Left kidney (tissue), 2 donors: ENCODE measurements around the gene EFCAB6. TPM values are rescaled to one million over a fixed set of nuclear protein-coding genes. Genes with fewer than 3 reads are reported as not detected.

Source experiments
- DNase-seq: peaks from one replicate; pipeline ENCODE4 v3.0.0-alpha.2; 2013
- polyA plus RNA-seq: library from polyadenylated mRNA; unstranded; fragments of 120-200 nt; gene quantifications from one replicate; pipeline ENCODE4 v1.2.1, GENCODE V29; 2013; ENCODE audit not compliant: insufficient read length

Gene EFCAB6
- polyA plus RNA-seq, 1 donor = 6.5 TPM

DNA sequence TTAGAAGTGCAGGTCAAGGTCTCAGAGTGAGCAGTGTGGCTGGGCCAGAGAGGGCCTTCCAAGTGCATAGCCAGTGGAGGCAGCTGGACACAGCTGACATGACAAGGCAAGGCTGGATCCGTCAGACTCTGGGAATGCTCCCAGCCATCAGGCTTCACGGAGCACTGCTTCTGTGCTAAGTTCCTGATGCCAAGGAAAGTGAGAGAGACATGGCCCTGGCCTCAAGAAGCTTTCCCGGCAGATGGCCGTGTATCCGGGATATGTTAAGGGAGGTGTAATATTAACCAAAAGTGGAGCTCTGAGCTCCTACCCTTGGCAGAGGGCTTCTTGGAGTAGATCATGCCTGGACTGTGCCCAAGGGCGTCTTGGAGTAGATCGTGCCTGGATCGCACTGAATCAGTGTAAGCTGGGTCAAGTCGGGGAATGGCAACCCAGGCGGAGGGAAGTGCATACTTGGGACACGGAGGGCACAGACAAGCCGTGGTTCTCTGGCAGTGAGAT lies 7.4 kb upstream of the EFCAB6 start:
- no peak for DNase-seq

DNA sequence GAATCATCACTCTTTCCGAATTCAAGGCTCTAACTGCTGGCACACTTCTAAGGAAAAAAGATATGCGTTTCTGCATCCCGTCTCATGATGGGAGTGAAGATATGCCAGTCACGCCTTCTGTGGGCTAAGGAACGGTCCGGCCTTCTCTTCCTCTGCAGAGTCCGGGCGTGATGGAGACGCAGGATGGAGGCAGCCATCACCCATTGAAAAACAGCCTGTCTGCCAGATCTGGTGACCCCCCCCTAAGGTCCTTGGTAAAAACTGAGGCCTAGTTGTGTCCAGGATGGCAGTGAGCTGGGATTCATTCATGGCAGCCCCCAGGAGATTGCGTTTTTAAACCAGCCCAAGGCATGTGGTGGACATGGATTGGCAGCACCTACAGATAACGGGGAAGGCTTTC lies 6.9 kb upstream of the EFCAB6 start:
- DNase-seq = no peak

DNA sequence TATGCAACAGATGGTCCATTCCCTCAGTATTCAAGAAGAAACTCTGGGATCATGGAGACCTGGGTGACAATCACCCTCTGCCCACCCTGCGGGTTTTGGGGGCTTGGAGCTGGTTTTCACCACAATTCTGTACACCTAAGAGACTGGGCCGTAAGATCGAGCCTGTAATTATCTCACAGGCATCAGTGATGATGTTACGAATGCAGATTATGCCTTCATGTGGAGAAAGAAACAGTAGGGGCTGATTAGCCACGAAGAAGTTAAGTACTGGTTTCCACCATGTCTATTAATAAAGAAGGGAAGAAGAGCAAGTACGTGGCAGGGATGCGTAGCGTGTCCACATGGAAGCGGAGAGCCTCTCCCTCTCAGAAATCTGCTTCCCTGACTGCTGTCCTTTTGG lies 5.3 kb upstream of the EFCAB6 start:
- DNase-seq = no peak

DNA sequence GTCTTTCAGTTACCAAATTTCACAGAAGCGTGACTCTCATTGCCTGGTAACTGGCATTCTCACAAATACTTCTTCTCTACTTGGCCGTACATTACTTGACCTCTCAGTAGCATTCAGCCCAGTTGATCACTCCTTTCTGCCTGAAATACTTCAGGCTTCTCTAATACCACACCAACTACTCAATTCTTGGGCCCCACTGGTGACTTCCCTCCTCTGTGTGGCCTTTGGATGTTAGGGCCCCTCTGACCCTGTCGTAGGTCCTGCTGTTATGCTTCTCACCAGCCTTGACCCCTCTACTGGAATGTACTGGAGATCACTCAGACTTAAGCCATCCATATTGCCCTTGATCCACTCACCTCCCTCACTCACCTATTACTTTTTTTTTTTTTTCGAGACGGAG lies 2.2 kb upstream of the EFCAB6 start:
- DNase-seq = no peak

DNA sequence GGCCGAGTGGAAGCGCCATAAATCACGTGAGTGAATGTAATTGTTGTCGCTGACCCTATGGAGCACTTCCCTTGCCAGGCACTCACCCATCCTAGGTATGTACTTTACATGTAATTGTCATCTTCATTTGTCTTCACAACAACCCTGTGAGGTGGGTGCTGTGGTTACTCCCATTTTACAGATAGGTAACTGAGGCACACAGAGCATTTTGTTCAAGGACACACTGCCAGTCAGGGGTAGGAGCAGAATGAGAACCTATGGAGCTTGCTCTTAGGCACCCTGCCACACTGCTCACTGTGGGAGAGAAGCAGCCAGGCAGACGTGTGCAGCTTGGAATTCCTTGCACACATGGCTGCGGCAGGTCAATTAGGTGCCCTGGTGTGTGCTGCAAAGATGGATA lies 785 bp upstream of the EFCAB6 start:
- no peak for DNase-seq

DNA sequence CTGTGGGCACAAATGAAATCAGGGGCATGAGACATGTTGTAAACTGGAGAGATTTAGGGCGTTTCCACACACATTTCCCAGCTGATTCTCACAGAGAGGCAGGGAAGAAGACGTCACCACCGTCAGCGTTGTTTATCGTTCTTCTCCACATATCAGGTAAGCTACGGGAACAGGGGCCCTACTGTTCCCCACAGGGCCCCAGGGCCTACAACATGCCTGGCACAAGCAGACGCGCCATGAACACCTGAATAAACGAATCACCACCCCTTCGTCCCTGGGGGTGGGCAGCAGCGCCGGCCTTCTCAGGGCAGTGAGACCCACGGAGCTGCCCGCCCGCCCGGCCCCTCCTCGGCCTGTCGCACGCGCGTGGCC lies 342 bp downstream of the EFCAB6 start:
- no peak for DNase-seq

DNA sequence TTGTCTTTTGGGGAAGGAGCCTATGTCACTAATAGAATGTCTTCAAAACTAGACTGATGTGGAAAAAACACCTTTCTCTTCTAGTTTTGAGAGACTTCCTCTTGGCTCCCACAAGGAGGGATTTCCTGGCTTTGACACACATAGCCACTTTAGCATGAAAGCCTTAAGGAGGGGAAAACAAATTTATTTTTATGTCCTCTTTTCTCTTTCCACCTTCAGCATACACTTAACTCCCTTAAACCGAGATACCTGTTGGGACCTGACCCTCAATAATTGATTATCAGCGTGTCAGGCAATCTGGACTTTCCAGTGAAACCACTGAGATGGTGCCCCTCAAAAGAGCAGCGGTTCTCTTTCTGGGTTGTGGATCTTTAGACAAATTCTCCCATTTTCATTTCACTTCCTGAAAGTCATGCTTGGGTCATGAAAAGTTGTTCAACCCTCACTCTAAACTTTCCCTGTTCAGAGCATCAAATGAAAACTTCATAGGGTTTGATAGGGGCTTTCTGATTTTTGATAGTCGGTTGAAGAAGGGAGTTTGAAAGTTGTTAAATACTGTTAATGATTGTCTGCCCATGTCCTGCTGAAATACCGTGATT lies 9.1 kb downstream of the EFCAB6 start:
- no peak for DNase-seq

DNA sequence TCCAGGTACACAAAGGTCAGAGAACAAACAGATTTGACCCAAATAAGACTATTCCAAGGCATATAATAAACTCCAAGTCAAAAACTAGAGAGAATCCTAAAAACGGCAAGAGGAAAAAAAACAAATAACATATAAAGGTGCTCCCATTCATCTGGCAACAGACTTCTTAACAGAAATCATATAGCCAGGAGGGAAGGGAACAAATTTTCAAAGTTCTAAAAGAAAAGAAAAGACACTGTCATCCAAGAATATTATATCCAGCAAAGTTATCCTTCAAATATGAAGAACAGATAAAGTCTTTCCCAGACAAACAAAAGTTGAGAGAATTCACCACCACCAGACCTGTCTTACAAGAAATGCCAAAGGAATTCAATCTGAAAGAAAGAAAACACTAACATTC lies 11.1 kb downstream of the EFCAB6 start:
- DNase-seq = no peak

DNA sequence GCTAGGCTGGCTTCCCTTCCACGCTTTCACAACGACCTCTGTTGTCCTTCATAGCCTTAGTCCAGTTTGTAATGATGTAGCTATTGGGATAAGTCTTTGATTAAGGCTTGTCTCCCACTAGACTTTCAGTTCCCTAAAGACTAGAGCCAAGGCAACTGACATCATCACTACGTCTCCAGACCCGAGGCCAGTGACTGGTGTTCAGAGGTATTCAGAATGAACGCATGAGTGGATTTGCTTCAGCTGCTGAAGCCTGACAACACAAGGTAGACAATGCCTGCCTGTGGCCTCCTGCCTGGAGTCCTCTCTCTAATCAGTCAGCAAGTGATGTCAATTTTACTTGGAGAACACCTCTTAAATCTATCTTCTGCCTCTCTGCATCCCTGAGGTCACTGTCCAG lies 13.6 kb downstream of the EFCAB6 start:
- no peak for DNase-seq

DNA sequence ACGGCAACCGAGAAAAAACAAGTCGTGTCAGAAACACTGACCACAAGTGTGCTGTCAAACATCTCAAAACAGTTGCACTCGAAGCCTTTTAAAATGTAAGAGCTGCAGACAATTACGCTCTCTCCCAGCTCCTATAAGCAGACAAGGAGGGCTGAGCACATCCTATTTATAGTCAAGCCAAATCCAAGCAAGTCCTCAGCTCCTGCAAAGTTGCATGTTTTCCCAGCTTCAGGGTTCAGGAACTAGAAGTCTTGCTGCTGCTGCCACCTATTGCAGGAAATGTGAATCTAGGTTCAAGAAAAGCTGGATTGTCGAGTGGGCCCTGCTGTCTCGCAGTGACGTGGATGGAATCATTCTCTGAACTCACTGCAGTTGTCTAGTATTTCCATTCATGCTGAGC lies 15.5 kb downstream of the EFCAB6 start:
- peak; percentile 41 for DNase-seq

DNA sequence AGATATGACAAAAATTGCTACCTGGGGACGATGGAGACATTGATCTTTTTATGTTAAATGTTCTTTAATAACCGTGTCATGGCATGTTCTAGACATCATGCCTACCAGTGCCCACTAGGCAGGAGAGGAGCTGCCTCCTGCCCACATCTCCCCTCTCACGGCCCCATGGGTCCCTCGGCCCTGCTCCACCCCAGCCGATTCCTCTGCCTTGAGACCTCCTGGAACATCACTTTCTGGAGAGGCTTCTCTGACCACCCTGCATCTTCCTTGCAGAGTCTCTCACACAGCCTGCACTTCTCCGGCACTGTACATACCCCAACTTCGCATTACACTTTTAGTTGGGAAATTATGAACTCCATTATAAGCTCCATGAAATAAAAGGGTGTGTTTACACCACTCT lies 16.8 kb downstream of the EFCAB6 start:
- DNase-seq = no peak

DNA sequence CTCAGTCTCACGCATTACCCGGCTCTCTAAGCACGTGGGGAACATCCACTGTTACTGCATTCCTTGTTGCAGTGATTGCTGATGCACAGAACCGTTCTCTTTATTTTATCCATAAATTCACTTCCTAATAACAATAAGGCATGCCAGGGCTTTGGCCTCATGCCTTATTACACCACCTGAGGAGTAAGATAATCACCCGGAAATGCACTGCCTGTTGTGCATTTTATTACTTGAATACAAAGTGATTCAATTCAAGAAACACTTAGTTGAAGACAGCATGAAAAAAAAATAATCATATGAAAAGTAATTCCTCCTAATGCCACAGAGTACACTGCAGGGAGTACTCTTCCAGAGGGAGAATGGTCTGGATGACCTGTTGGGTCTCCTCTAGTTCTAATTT lies 19.2 kb downstream of the EFCAB6 start:
- no peak for DNase-seq

DNA sequence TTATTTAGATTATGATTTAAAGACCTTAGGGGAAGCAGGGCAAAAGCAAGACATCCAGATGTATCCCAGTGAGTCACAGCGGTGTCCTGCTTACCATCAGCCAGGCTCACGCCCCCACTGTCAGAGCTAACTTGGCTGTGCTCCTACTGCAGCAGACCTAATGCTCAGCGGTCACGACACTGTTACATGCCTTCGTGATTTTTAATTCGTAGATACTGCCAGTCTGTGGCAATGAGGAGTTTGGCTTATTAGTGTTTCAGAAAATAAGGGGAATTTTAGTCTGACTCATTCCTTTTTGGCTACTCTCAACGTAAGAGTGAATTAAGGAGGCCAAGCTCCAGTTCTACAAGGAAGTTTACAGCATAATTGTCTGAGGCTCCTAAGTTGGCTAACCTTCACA lies 22.7 kb downstream of the EFCAB6 start:
- no peak for DNase-seq

DNA sequence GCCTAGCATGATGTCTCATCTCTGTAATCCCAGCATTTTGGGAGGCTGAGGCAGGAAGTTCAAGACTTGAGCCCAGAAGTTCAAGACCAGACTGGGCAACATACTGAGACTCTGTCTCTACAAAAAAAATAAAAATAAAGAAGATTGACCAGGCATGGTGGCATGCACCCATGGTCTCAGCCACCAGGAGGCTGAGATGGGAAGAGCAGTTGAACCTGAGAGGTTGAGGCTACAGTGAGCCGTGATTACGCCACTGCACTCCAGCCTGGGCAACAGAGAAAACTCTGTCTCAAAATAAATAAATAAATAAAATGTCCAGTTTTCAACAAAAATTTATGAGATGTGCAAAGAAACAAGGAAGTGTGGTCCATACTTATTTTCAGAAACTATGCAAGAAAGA lies 28.3 kb downstream of the EFCAB6 start:
- DNase-seq = no peak

DNA sequence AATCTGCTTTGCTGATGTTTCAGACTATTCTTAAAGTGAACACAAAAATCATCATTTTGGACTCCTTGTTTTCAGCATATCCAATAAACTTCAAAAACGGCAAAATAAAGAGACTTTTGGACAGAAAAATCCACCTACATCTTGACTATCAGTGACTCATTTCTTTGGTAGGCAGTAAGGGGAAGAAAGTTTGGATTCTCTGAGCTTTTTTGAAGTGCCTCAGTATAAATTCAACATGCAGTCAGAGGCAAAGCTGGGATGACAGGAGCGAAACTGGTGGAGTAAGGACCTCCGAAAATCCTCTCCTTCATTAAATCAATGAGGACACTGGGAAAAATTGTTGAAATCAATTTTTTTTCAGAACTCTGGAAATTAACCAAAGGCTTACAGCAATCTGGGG lies 29.7 kb downstream of the EFCAB6 start:
- no peak for DNase-seq

DNA sequence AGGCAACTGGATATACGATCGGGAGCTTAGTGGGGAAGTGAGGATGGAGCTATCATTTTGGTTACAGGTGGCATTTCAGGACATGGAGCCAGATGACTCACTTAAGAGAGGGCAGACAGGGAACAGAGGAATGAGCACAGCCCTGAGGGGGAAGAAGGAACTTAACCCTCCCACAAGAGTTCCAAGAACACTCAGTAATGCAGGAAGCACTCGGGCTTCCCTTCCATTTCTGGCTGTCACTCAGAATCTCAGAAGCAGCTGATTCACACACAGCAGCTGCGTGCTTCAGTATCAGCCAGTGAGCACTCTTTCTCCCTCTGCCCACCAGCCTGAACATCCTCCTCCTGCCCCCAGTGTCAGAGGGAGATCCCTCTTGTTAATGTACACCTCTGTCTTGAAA lies 34.8 kb downstream of the EFCAB6 start:
- no peak for DNase-seq

DNA sequence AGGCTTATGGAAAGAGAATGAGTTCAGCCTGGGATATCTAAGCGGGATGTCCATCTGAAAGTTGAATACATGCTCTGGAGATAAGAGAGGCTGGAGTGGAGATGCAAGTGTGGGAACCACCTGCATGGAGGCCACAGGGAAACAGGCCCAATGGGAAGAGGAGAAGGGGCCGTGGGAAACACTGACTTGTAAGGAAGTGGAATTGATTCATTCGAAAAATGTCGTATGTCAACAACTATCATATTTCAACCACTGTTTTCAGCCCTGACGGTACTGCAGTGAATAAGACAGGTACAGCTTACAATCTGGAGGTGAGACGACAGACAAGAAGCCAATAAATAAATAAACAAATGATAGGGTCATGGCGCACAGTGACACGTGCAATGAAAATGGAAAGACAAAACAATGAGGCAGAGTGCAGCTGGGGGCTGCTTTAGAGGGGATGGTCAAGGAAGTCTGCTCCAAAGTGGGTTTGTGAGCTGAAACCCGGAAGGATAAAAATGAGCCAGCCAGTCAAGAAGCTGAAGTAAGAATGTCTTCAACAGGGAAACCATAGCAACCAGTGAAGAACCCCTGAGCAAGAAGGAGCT lies 35.9 kb downstream of the EFCAB6 start:
- DNase-seq = no peak

DNA sequence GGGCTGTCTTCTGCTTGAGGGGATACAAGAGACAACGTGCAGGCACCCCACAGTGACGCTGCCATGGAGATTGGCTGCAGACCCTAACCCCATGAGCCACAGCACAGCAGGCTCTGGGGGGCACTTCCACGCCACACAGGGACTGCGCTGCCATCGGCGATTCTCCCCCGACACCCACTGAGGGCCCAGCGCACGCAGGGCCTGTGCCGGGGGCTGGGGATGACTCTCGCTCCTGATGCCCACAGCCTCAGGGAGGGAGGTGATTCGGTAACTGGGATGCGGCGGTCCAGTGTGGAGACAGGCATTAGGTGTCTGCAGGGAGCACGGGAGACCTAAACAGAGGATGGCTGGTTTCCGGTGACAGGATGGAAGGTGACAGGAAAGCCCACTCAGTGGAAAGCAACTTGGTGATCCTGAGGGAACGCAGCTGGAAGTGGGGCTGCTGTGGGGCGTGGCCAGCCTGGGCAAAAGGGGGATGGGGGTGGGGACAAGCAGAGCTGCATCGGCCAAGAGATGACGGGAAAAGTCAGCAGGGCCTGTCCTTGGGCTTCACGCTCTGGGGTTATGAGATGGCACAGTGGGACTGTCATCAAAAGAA lies 37.7 kb downstream of the EFCAB6 start:
- DNase-seq = no peak

DNA sequence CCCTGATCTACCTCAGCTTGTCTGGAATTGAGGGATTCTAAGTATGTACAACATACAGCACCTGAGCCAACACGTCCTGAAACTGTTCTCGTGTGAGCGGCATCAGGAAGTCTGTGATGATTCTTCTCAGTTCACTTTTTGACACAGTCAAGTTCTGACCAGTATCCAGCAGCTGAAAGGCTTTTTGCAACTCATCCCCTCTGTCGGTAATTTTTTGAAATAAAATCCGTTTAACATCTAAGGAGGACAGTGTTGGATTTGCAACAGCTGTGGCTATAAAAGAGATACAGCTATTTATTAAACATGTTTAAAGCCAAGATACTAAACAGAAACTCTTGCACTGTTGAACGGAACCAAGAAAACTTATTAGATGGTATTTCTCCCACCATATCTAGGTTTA lies 39.3 kb downstream of the EFCAB6 start:
- DNase-seq = no peak

DNA sequence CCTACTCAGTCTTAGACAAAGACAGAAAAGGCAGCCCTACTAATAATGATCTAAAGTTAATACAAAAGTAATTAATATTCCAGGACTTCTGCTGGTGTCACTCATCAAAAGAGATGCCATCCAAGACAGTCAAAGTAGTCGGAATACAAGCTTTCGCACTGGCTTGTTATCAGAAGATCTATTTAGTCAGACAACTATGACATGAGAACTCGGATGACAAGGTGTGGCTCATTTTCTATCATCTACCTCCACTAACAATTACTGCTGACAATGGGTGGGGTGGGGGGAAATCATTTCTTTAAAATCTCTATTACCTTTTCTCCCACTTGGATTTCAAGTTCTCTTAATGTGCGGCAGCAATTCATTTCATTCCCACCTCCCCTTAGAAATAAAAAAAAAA lies 56.7 kb downstream of the EFCAB6 start:
- DNase-seq = no peak

DNA sequence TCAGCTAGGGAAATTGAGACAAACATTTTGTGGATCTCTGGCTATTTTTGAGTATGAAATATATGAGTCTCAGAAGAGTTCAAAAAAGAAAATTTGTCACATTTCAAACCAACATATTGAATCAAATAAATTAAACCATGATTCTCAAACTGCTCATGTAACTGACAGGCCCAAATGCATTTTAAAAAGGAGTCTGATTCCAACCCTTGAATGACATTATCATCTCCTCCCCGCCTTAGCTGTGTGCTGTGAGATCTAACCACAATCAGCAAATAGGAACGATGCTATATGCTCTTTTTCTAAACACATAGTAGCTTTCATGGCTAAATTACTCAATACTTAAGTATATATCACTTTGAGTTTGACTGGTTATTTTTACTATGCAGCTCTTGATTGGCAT lies 57.1 kb downstream of the EFCAB6 start:
- no peak for DNase-seq

DNA sequence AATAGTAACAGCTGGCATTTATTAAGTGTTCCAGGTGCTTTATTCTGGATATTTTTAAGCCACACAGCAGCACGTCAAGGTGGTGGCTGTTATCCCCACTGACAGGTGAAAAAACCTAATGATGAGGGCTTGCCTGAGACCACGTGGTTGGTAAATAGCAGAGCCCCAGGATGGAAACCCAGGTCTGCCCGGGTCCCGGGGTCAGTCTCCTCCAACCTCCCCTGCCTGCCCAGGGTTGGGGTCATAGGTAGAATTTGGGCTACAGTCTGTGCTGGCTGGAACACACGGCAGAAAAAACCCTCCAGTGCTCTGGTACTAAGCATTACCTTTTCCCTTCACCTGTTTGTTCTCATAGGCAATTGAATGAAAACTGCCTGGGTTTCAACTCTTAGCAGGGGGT lies 57.9 kb downstream of the EFCAB6 start:
- DNase-seq = no peak

DNA sequence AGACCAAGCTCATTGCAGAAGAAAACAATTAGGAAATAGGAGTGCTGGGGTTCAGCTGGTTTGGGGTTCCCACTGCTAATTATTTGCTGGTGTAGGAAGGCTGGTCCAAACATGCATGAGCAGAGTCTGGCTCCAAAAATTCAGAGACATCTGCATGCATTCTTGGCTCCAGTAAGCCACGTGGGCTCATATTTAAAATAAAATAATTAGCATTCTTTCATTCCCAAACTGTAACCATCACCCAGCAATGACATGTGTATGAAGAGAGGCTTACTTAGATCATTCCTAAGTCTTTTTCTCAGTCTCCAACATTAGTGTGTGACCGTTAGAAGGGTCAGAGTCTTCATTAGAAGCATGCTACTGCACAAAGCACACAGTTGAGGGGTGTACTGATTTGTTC lies 58.4 kb downstream of the EFCAB6 start:
- no peak for DNase-seq

DNA sequence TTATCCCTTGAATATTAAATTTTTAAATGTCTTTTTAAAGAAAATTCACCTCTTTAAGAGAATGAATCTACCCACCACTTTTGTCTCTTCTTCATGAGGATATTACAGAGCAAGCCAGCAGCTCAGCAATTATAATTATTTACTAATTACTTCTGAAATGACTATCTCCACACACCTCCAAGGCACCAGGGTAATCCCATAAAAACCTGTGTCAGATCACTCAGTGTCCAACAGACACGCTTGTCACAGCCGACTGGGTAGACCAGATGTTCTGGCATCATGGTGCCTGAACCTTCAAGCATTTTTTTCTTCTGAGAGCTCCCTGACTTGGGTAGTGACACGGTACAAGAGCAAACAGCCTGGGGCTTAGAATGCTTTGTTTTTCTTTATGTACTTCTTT lies 61.4 kb downstream of the EFCAB6 start:
- no peak for DNase-seq
